ENCODE data around the gene EIF3F.

Gene EIF3F

DNA sequence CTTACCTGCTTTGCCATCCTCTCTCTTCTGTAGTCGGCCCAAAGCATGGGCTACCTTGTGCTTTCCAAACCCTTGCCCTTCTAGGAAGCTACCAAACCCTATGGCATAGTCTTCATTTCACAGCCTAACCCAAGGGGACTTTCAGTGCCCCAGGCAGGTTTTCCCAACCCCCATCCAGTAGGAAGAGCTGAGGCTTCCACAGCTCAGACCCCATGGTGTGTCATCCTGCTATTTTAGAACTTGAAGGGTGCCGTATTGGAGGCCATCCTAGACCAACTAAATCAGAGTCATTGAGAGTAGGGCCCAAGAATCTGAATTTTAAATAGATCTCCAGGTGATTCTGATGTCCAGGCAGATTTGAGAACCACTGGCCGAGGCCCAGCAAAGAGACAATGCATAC, 61.9 kb downstream of the EIF3F start:
- Histone ChIP-seq H3K27me3 (ENCODE audit: insufficient read depth, low read length) (no peaks in the 10 kb centered on the region), H3K4me1 (ENCODE audit: insufficient read depth, low read length) (no peaks in the 10 kb centered on the region)

More for the DNA sequence above, 61.9 kb downstream of the EIF3F start:
- Histone ChIP-seq H3K36me3 (ENCODE audit: insufficient read depth, low read depth, low read length) (no peaks in the 10 kb centered on the region), H3K27ac (ENCODE audit: low read length) (no peak overlapping the region), H3K9me3 (ENCODE audit: insufficient read depth, low read depth, low read length) (no peaks in the 10 kb centered on the region), H3K9ac (ENCODE audit: low read depth, low read length) (no peak overlapping the region), H3K4me3 (ENCODE audit: low read length) (no peak overlapping the region)
